GM21576 (cell line): ENCODE results near the gene NUP62.
"Not testable (repeated sequence)": the region's sequence is repeated elsewhere in the genome, so short reads cannot be mapped to it uniquely, and the experiment has no call there.

Experiments
- ATAC-seq: cut with Tn5 transposase; IDR thresholded peaks from one replicate; pipeline ENCODE4 v1.9.1; 2021; ENCODE audit warnings: mild to moderate bottlenecking, moderate library complexity; ENCODE audit not compliant: unreplicated experiment

NUP62 gene

GRCh38 chr19:49926515-49926914, 2.8 kb downstream of the NUP62 start:
- ATAC-seq: no peak

GRCh38 chr19:49925486-49925885, 3.8 kb downstream of the NUP62 start:
- ATAC-seq: no peak

- not testable (repeated sequence) for ATAC-seq
Measured at GRCh38 chr19:49924881-49925210, 4.5 kb downstream of the NUP62 start.

GRCh38 chr19:49924004-49924880, 5.1 kb downstream of the NUP62 start:
- ATAC-seq: no peak

- ATAC-seq: no peak
Measured at GRCh38 chr19:49923055-49924003, 6.0 kb downstream of the NUP62 start.

GRCh38 chr19:49921871-49922795, 7.2 kb downstream of the NUP62 start:
- ATAC-seq: no peak

GRCh38 chr19:49920624-49921363, 8.5 kb downstream of the NUP62 start:
- no peak for ATAC-seq

- no peak for ATAC-seq
Measured at GRCh38 chr19:49918089-49918488, 11.2 kb downstream of the NUP62 start.

GRCh38 chr19:49916839-49917733, 12.2 kb downstream of the NUP62 start:
- no peak for ATAC-seq

- no peak for ATAC-seq
Measured at GRCh38 chr19:49915271-49915670, 14.0 kb downstream of the NUP62 start.

- no peak for ATAC-seq
Measured at GRCh38 chr19:49913720-49914119, 15.6 kb downstream of the NUP62 start.

- ATAC-seq: no peak
Measured at GRCh38 chr19:49912965-49913685, 16.2 kb downstream of the NUP62 start.

- no peak for ATAC-seq
Measured at GRCh38 chr19:49911381-49912145, 17.7 kb downstream of the NUP62 start.

- ATAC-seq: no peak
Measured at GRCh38 chr19:49910179-49910578, 19.1 kb downstream of the NUP62 start.

GRCh38 chr19:49908480-49909420, 20.6 kb downstream of the NUP62 start:
- no peak for ATAC-seq

GRCh38 chr19:49907745-49908446, 21.4 kb downstream of the NUP62 start:
- ATAC-seq: no peak
